ENCODE data around the gene WDR90.

DNA sequence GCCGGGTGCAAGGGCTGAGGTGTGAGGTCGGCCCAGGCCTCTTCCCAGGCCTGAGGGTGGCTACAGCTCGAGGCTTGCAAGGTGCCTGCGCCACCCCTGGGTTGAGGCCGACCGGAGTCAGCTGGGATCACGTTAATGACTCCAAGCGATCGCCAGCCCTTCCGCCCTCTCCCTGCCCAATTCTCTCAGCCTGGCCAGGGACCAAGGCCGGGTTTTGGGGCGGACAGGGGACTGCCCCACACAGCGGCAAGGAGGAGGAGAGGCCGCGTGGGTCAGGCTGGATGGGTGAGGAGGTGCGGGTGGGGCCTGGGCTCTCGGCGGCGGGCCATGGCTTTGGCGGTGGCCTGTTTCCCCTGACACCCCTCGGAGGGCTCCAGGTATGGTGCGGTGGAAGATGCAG is 44.2 kb downstream of the WDR90 start:
- TF ChIP-seq POLR2AphosphoS5 (IDR thresholded peaks at IDR 0.05) (no peak), CTCF (IDR thresholded peaks at IDR 0.05) (no peak), POLR2A (IDR thresholded peaks at IDR 0.05) (no peak)

Data from stomach (tissue), 4 donors.